T-helper 9 cell (primary cell): Measurements from ENCODE around the gene KCNG2.

ENCODE experiments used
- DNase-seq: peaks from one replicate; pipeline ENCODE4 v3.0.0-alpha.2; 2020

The KCNG2 gene

DNA sequence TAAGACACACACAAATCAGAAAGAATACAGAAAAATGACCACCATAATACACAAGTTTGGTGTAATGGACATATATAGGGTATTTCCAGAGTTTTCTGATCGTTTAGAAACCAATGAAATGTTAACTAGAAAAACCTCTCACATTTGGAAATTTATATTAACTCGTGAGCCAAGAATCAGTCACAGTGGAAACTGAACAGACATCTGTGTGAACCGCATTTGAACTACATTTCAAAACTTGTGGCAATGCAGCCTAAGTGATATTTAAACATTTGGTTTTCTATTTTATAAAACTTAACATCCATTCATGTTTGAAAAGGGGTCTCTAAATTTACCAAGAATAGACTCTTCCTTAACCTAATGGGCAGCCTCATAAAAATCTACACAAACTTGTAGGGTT is 29.0 kb upstream of the KCNG2 start:
- DNase-seq = no peak

DNA sequence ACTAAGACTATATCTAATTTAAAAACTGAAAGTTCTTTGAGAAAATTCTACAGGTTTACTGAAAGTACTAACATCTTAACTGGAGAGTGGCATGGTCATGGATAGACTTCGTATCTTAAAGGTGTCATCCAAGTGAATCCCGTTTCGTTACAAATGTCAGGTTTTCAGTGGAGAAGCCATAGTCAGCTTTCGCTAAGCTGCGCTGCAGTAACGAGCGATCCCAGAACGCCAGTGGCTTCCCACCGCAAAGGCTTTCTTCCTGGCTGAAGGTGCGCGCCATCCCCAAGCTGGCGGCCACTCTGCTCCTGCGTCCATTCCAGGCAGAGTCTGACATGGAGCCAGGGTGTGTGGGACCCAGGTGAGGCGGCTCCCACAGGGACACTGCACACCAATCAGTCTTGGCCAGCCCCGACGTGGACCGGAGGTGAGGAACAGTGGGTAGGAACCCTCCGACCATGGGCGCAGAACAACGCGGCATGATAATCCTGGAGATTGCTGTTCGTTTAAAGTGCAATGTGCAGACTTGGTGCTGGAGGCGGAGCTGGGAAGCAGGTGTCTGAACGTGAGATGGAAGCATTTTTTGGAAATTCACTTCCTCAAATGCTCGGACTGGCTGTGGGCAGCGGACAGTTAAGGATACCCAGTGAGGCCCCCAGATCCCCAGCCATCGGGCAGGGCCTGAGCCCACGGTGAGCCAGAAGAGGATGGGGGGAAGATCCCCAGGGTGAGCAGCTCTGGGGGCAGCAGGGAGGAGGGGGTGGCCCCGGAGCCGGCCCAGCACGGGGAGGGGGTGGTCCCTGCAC is 27.8 kb upstream of the KCNG2 start:
- no peak for DNase-seq

DNA sequence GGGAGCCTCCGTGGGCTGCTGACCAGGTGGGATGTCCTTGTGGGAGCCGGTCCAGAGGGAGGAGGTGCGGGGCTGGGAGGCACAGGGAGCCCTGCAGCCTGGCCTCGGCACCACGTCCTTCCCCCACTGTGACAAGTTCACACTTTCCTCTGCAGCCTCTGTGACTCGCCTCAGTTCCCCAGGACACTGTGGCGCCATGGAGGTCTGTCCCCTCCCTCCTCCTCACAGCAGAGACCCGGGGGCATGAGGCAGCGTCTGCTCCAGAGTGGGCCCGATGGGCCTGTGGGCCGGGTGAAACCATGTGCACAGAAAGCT is 27.3 kb upstream of the KCNG2 start:
- no peak for DNase-seq

DNA sequence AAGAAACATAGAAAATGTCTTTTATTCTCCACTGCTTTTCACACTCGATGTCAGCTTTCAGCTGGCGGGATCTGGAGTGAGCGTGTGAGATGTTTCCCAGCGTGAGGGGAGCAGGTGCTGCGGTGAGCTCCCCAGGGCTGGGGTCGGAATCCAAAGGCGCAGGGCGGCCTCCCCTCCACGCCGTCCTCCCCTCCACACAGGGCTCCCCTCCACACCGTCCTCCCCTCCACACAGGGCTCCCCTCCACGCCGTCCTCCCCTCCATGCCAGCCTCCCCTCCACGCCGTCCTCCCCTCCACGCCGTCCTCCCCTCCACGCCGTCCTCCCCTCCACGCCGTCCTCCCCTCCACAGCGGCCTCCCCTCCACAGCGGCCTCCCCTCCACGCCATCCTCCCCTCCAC is 26.9 kb upstream of the KCNG2 start:
- DNase-seq = no peak

DNA sequence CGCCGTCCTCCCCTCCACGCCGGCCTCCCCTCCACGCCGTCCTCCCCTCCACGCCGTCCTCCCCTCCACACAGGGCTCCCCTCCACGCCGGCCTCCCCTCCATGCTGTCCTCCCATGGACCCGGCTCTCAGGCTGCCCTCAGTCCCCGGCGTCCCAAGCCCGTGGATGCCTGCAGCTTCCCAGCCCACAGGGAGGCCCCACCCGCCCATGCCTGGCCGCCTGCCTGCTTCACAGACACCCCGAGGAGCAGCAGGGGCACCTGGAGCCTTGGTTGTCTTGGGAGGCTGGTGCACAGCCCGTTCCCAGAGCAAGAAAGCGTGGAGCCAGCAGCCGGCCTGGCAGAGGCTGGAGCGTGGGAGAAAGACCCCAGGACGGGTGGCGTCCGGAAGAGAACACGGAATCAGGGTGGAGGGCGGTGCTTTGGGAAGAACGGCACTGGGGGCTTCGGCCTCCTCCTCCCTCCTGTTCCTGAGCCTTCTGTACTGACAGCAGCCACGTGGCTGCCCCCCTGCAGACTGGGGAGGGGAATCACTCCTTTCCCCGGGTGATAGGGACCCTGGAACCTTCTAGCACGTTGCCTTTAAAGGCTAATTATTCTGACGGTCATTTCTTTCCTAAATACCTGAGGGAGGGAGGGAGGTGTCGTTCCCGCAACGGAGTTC is 26.2 kb upstream of the KCNG2 start:
- no peak for DNase-seq

DNA sequence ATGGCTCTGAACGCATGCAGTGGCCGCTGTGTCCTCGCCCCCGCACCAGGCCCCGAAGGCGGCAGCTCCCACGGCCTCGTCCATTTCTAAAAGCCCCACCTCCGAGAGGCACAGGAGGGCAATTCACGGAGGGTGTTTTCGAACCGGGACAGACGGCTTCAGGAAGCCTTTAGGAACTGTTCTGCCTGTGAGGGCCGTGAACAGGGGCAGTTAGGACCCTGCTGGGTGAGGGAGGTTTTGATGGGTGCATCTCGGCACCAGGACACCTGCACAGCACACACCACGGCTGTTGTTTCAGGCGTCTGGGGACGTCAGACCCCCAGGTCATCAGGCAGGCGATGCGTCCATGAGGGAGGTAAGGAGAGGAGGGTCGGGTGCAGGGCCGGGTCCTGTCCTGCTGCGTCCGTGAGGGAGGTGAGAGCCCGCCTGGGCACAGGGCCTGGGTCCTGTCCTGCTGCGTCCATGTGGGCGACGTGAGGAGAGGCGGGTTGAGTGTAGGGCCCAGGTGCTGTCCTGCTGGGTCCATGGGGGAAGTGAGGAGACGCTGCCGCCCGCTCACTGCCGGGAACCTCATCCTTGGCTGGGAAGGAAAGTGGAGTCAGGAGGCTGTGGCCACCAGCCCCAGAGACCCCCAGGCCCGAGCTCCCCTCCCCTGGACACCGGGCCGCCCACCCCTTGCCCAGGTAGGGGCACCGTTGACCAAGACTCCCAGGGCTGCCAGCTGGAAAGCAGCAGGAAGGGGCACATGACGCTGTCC is 25.5 kb upstream of the KCNG2 start:
- no peak for DNase-seq

DNA sequence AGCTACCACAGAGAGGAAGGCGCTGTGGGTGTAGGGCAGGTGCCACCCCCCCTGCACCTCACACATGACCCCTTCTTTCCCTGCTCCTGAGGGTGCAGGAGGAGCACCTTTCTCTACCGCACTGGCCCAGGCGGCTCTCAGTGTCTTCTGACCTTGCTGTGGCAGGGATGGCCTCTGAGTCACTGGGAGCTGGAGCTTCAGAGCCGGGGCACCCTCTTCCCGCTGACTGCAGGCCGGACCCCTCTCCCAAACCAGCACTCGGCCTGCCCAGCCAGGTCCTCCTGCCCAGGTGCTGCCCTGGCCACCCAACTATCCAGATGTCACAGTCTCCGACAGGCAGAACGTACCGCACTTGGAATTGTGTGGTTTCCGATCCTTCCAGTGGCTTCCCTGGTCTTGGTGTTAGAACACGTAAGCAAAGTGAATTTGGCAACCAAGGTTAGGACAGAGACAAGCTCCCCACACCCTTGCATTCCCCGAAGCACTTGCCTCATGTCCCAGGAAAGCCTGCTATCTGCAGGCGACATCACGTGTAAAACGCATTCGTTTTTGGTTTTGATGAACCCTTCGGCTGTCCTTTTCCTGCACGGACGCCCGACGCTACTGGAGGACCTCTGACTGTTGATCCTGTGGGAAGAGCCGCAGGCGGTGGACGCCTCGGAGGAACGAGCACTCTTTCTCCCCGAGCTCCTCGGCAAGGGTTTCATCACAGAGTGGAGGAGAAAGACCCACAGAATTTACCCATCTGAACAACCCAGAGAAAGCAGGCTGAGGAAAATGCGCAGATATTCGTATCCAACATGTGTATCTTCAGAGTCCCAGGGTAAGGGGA is 24.7 kb upstream of the KCNG2 start:
- DNase-seq = no peak

DNA sequence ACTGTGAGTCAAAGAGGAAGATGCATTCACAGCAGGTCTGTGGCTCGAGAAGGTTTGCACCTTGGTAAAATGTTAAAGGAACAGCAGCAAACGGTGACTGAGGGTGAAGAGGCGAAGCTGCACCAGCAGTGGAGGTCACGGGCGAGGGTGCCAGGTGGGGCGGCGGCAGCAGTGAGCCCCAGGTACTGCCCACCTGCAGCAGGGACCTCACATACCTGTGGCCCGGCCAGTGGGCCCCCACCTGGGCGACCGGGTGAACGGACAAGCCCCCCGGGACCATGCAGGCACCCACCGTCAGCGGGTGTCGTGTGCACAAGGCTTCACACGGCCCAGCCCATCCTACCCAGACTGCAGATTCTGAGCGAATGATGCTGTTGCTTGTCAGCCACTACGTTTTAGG is 23.6 kb upstream of the KCNG2 start:
- no peak for DNase-seq

DNA sequence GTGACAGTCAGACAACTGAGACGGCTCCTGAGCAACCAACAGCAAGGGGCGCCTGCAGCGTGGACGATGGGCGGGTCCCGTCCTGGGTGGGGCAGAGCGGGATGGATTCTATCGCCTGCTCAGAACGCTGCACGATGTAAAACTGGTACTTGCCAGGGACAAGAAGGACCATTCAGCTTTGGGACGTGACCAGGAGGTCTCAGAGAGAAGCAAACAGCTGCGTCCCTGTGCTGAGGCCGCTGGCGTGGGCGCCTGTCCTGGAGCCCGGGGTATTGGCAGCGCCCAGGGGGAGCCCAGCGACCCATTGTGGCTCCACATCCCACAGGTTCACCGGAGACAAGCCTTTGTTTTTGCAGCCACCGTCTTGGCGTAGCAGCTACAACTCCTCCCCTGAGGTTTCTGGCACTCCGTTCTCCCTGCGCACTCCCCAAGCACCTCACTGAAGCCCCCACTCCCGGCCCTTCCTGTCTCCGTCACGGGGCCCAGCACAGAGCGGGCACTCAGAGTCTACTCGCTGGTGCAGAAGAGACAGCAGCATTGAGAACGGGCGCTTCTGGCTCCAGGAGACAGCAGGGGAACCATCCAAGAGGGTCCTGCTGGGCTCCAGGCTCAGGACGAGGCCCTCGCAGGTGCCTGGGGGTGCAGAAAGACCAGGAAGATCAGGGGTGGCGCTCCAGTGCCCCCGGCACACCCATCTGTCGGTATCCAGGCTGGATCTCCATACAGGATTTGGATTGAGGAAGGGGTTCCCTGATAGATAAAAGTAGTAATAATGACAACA is 22.1 kb upstream of the KCNG2 start:
- DNase-seq = no peak

DNA sequence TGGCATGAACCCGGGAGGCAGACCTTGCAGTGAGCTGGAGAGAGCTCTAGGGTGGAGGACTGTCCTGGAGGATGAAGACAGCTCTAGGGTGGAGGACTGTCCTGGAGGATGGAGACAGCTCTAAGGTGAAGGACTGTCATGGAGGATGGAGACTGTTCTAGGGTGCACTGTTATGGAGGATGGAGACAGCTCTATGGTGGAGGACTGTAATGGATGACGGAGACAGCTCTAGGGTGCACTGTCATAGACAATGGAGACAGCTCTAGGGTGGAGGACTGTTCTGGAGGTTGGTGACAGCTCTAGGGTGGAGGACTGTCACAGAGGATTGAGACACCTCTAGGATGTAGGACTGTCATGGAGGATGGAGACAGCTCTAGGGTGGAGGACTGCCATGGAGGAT is 21.1 kb upstream of the KCNG2 start:
- no peak for DNase-seq

DNA sequence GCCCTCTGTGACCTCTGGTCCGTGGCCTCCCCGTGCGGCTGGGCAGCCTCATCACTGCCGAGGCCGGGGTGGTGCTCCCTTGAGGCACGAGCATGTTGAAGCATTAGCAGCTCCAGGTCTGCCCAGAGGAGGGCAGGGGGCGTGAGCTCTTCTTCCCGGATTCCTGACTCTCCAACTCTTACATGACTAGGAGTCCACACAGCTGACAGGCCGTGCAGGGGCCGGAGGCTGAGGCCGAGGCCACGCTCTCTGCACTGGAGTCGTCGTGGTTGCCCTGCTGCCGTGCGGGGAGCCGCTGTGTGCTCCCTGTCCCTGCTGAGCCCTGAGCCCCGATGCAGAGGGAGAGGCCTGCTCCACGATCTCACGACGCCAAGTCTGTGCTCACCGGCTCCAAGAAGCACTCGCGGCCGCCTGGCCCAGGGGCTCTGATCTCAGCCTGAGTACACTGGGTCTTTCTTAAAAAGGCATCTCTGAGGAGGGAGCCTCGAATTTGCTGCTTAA is 19.4 kb upstream of the KCNG2 start:
- DNase-seq = no peak

DNA sequence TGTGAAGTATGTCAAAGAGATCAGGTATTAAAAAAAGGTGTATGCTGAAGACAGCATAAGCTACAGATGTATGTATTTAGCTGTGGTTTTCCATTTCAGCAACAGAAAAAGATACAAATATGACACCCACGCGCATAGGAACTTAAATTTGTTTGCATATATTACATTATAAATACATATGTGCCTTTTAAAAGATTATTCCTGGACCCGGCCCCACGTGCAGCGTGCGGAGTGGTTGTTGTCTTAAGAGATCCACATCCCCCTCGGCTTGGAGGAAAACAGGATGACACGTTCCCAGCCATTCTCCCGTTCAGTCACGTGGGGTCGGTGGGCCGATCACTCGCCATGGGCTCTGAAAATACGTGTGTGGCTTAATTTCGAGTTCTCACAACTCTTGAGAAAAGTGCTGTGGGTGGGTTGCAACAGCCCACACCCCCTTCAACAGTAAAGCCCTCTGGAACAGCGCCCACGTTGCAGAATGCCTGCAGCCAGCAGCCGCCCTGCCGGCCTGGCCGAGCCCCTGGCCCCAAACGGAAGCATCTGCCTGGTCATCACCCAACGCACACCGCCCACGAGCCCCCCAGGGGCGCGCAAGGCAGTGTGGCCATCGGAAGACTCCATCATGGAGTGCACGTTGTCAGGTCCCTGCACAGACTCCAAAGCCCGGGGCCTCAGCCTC is 18.6 kb upstream of the KCNG2 start:
- DNase-seq = no peak

DNA sequence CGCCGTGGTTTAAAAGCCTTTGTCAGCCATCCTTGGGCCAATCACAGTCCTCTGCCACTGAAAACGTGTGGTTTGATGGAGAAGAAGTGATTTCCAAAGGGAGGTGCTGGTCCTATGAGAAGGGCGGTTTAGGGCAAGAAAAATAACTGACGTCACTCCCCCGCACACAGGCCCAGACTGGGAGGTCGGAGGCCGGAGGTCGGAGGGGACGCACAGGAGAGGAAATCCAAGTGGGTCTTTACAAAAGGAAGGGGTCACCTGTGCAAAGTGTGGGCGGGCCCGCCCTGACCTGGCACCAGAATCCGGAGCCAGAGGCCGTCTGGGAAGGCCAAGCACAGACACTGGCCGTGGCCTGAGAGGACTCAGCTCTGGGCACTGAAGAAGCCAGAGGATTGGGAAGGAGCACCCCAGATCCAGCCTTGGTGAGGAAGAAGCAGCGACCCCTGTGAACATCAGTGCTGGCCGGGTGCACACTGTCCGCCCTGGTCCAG is 18.0 kb upstream of the KCNG2 start:
- DNase-seq = no peak

DNA sequence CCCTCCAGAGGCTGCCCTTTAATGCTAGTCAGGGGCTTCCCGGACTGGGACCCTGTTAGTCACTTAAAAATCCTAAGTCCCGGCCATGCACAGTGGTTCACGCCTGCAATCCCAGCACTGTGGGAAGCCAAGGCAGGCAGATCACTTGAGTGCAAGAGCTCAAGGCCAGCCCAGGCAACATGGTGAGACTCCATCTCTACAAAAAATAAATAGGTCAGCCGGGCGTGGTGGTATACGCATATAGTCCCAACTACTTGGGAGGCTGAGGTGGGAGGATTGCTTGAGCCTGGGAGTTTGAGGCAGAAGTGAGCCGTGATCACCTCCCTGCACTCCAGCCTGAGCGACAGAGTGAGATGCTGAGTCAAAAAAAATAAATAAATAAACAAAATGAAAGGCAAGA is 17.2 kb upstream of the KCNG2 start:
- no peak for DNase-seq

DNA sequence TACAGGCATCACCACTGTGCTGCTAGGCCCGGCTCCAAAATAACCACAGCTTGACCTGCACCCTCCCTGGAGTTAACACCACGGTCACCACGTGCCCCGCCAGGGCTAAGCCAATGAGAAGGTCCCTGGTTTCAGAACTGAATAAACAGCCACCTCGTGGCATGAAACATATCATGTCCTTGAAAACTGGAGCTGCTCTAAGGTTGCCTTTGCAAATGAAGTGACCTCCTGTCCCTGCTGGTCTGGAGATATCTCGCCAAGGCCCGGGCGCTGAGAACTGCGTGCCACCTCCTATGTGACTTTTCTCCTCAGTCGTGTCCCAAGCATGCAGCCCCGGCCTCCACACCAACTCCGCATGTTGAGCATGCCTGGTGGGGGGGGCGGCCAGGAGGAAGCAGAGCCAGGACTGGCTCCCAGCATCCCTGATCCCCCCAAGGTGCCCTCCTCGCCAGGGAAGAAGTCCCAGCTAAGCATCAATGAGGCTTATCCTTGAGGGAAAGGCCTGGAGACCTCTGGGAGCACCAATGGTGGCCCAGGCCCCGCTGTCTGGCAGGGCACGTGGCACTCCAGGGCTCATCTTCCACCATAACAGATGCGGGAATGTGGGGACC is 16.3 kb upstream of the KCNG2 start:
- DNase-seq = no peak

DNA sequence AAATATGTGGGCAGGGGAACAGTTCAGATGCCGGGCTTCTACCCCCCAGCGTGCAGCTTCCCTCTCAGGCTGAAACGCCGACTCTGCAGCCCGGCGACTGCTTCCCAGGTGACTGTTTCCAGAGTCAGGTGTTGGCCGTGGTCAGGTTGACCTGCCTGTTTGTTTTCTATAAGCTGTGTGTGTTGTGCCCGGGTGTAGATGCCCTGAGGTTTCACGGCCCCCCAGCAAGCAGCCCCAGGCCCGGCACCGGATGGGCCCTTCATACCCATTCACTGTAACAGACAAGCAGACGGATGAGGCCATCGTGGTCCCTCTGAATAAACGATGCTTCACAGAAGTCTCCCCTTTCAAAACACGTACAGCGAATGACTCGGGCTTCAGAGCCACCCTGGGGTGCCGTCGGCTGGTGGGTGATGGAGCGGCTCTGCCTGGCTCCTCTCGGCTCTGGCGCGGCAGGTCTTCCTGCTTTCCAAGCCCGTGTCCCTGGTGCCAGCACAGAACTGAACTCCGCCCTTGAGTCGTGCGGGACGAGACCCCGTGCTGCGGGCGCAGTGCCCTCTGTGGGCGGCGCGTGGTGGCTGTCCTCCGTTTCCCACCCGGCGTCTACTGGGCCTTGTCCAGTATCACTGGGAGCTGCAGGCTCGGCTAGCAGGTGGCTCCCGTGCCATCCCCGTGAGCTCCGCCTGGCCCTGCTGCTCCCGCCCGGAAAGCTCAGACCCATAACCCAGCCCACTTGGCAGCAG is 15.0 kb upstream of the KCNG2 start:
- DNase-seq = no peak

DNA sequence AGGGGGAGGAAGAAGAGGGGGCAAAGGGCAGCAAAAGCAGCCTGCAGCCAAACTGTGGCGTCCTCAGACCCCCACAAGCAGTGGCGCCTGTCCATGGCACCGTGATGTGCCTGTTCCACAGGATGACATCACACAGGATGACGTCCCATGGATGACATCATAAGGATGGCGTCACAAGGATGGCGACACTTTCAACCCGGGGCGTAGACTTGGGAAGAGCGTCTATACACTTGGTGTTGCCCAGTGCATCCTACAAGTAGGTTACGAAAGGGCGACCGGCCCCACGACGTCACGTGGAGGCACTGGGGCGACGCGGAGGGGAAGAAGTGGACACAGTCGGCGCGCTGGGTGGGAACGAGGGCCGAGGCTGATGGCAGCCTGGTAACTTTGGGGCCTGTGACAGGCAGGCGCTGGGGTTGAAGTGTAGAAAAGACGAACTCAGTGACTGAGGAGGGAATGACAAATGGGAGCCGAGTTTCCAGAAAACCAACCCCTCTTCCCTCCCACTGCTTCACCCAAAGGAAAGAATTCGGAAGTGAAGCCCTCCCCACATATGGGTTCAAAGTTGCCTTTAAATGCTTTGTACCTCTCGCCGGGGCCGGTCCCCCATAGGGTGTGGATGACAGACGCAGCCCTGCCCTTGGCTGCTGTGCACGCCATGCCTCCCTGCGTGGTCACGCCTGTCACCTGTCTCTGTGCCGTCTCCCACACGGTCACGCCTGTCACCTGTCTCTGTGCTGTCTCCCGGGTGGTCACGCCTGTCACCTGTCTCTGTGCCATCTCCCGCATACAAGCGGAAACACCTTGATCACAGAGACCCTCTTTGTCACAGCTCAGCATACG is 13.4 kb upstream of the KCNG2 start:
- no peak for DNase-seq

DNA sequence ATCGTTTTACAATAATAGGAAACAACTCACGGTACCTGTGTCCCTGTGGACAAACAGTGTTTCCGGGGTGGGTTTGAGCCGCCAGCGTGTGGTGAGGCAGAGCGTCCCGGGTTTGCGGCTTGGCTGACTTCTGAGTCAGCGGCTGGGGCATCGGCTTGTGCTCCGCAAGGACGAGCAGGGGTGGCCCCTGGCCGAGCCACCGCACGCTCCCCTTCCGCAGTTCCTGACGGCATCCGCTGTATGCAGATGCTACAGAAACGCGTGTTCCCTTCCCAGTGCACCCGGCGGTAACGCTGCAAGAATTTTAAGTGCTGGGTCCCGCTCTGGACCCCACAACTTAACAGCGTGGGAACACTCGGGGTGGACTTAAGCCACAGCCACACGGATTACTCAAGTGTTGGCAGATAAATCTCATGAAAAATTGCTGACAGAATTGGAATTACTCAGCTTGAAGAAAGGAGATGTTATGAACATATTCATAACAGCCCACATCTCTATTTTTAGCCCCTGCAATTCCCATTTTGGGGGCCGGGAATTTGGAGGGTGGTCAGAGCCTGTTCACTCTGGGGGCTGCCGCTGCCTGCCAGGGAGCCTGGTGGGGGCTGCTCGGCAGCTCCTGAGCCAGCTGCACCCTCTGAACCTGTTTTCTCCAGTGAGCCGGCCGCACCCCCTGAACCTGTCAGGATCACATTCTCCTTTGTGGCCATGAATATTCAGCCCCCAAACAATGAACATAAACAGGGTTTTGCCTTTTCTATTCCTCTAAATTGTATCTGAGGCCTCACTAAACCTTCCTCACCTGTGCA is 12.6 kb upstream of the KCNG2 start:
- no peak for DNase-seq
